Measurements from ENCODE around the gene ADAM8. TPM values are rescaled to one million over a fixed set of nuclear protein-coding genes. Genes with fewer than 3 reads are reported as not detected.

The ADAM8 gene
- total and polyA plus RNA-seq, 2 donors (not counting 1 experiment from before 2014, with no cell fraction given), result 0.23 to 2.0 TPM

DNA sequence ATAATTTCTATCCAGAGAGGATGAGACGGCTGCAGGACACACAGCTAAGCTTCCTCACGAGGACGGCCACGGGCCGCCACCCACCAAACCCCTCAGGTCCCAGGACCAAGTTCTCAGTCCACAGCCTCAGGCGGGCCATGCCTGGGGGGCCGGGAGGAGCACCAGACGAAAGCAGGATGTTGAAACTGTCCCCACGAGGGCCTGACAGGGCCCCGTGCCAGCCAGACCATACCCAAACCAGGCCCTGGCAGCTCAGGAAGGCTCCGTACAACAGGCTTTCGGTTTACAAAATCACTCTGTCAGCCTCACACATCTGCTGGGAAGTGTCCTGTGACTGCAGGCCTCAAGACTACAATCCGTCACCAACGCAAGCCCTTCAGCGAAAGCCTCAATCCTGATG lies 17.5 kb upstream of the ADAM8 start:
- no peak for TF ChIP-seq EZH2 (IDR thresholded peaks at IDR 0.05; ENCODE audit: low read length, missing control alignments)
- TF ChIP-seq, protein P1, sequence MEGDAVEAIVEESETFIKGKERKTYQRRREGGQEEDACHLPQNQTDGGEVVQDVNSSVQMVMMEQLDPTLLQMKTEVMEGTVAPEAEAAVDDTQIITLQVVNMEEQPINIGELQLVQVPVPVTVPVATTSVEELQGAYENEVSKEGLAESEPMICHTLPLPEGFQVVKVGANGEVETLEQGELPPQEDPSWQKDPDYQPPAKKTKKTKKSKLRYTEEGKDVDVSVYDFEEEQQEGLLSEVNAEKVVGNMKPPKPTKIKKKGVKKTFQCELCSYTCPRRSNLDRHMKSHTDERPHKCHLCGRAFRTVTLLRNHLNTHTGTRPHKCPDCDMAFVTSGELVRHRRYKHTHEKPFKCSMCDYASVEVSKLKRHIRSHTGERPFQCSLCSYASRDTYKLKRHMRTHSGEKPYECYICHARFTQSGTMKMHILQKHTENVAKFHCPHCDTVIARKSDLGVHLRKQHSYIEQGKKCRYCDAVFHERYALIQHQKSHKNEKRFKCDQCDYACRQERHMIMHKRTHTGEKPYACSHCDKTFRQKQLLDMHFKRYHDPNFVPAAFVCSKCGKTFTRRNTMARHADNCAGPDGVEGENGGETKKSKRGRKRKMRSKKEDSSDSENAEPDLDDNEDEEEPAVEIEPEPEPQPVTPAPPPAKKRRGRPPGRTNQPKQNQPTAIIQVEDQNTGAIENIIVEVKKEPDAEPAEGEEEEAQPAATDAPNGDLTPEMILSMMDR (conservative IDR thresholded peaks at IDR 0.05 in 1 of 2, IDR thresholded peaks at IDR 0.05 in 1 of 2; ENCODE audit: low read depth in 1 of 2, low read length in 2 of 2), result no peak
- no peaks in the 10 kb centered on the region for H3K27me3 ChIP-seq (ENCODE audit: control insufficient read depth, insufficient read depth, low read length)
- H3K4me3 ChIP-seq (replicated peaks in 1 of 4; ENCODE audit: control extremely low read depth in 1 of 4, insufficient read depth in 1 of 4, low read depth in 3 of 4, low read length in 4 of 4), result no peak overlapping the region
- H3K4me1 ChIP-seq (ENCODE audit: control insufficient read depth, extremely low read depth, insufficient read depth, low read length), result peaks cover 13% of the 10 kb centered on the region
- H3K79me2 ChIP-seq (ENCODE audit: control insufficient read depth, insufficient read depth, low read length), result no peaks in the 10 kb centered on the region
- H2AFZ ChIP-seq (ENCODE audit: low read length), result no peak overlapping the region
- H3K27ac ChIP-seq (ENCODE audit: insufficient read depth, low read length), result no peak overlapping the region
- H3K9ac ChIP-seq (ENCODE audit: insufficient read depth, low read length), result no peak overlapping the region
- H3K4me2 ChIP-seq (ENCODE audit: extremely low read depth, insufficient read depth, low read length), result no peak overlapping the region
- H3K9me3 ChIP-seq (ENCODE audit: control insufficient read depth, insufficient read depth, low read depth, low read length), result no peaks in the 10 kb centered on the region
- H3K36me3 ChIP-seq (ENCODE audit: control insufficient read depth, insufficient read depth, low read length), result peaks cover 44% of the 10 kb centered on the region
- no peak for DNase-seq (ENCODE audit: low read depth in 2 of 2)
- H4K20me1 ChIP-seq (ENCODE audit: control insufficient read depth, extremely low read depth, insufficient read depth, low read length), result no peaks in the 10 kb centered on the region

DNA sequence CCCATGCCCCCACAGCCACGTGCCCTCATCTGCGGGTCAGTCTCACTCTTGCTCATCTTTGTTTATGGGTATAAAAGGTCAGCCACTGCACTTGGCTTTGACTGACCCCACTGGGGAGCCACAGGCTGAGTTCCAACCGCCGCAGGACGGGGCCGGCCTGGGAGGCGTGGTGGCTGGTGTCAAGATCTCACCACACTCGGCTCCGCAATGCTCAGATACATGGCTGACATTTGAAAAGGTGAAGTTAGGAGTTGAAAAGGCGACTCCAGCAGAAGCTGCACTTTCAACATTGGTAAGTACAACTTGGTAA lies 17.1 kb upstream of the ADAM8 start:
- no peaks in the 10 kb centered on the region for H3K9me3 ChIP-seq (ENCODE audit: control insufficient read depth, insufficient read depth, low read depth, low read length)
- TF ChIP-seq, protein P1 (conservative IDR thresholded peaks at IDR 0.05 in 1 of 2, IDR thresholded peaks at IDR 0.05 in 1 of 2; ENCODE audit: low read depth in 1 of 2, low read length in 2 of 2), result no peak
- no peak for TF ChIP-seq EZH2 (IDR thresholded peaks at IDR 0.05; ENCODE audit: low read length, missing control alignments)
- no peak overlapping the region for H3K4me3 ChIP-seq (replicated peaks in 1 of 4; ENCODE audit: control extremely low read depth in 1 of 4, insufficient read depth in 1 of 4, low read depth in 3 of 4, low read length in 4 of 4)
- no peaks in the 10 kb centered on the region for H3K79me2 ChIP-seq (ENCODE audit: control insufficient read depth, insufficient read depth, low read length)
- no peaks in the 10 kb centered on the region for H3K27me3 ChIP-seq (ENCODE audit: control insufficient read depth, insufficient read depth, low read length)
- peak overlapping the region; percentile 54 for H3K27ac ChIP-seq (ENCODE audit: insufficient read depth, low read length)
- H3K9ac ChIP-seq (ENCODE audit: insufficient read depth, low read length), result no peak overlapping the region
- no peak overlapping the region for H2AFZ ChIP-seq (ENCODE audit: low read length)
- H3K4me1 ChIP-seq (ENCODE audit: control insufficient read depth, extremely low read depth, insufficient read depth, low read length), result peaks cover 13% of the 10 kb centered on the region
- no peaks in the 10 kb centered on the region for H4K20me1 ChIP-seq (ENCODE audit: control insufficient read depth, extremely low read depth, insufficient read depth, low read length)
- DNase-seq (ENCODE audit: low read depth in 2 of 2), result no peak
- no peak overlapping the region for H3K4me2 ChIP-seq (ENCODE audit: extremely low read depth, insufficient read depth, low read length)
- peaks cover 46% of the 10 kb centered on the region for H3K36me3 ChIP-seq (ENCODE audit: control insufficient read depth, insufficient read depth, low read length)

DNA sequence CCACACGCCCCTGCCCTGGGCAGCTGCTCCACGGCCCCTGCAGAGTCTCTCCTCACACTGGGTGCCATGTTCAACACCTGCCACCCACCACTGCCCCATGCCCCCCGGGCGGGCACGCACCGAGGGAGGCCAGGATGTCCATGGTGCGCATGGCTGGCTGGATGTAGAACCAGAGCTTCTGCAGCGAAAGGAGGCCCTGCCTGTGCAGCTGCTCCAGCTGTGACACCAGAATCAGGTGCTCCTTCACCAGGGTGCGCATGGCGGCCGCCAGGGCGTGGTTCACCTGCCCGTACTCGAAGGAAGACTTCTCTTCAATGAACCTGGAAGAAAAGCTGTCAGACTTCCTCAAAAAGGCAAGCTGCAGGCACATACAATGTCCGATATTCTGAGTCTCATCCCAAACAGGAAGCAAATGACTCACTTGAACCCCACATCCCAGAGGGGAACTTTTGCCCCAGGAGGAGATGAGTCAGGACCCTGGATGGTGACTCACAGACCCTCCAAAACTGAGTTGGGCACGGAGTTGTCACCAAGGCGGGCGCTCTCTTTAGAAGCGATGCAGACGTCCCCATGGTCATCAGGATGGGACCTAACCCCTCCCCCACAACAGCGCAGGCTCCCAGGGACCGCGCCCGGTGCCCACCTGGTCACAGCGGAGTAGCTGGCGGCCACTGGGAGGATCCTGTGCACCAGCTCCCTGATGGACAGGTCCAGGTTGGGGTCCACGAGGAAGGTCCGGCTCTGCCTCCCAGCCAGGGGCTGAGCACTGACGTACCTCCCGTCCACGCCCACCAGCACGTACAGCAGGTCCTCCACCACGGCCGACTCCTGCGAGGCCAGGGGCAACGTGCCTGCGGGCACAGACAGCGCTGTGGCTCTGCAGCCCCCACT lies 16.5 kb upstream of the ADAM8 start:
- Histone ChIP-seq H3K4me2 (ENCODE audit: extremely low read depth, insufficient read depth, low read length) (peak overlapping the region; percentile 37), H3K79me2 (ENCODE audit: control insufficient read depth, insufficient read depth, low read length) (no peaks in the 10 kb centered on the region), H3K27ac (ENCODE audit: insufficient read depth, low read length) (peak overlapping the region; percentile 54), H3K36me3 (ENCODE audit: control insufficient read depth, insufficient read depth, low read length) (peaks cover 46% of the 10 kb centered on the region), H3K9ac (ENCODE audit: insufficient read depth, low read length) (no peak overlapping the region), H3K27me3 (ENCODE audit: control insufficient read depth, insufficient read depth, low read length) (no peaks in the 10 kb centered on the region), H4K20me1 (ENCODE audit: control insufficient read depth, extremely low read depth, insufficient read depth, low read length) (no peaks in the 10 kb centered on the region), H3K4me1 (ENCODE audit: control insufficient read depth, extremely low read depth, insufficient read depth, low read length) (peaks cover 13% of the 10 kb centered on the region), H2AFZ (ENCODE audit: low read length) (no peak overlapping the region), H3K4me3 (replicated peaks in 1 of 4; ENCODE audit: control extremely low read depth in 1 of 4, insufficient read depth in 1 of 4, low read depth in 3 of 4, low read length in 4 of 4) (no peak overlapping the region), H3K9me3 (ENCODE audit: control insufficient read depth, insufficient read depth, low read depth, low read length) (no peaks in the 10 kb centered on the region)
- DNase-seq (ENCODE audit: low read depth in 2 of 2), result peak; percentile 56 to 60
- TF ChIP-seq EZH2 (IDR thresholded peaks at IDR 0.05; ENCODE audit: low read length, missing control alignments), result no peak
- TF ChIP-seq, protein P1 (conservative IDR thresholded peaks at IDR 0.05 in 1 of 2, IDR thresholded peaks at IDR 0.05 in 1 of 2; ENCODE audit: low read depth in 1 of 2, low read length in 2 of 2), result no peak
